Nephron progenitor cell (in vitro differentiated cells): ENCODE results near the gene NRXN2.

ENCODE experiments used
- DNase-seq: peaks from one replicate; pipeline ENCODE4 v3.0.0; 2021
- H3K27ac Mint-ChIP-seq: 2 replicates; pipeline ENCODE4 v1.8.0; 2021; ENCODE audit warnings: mild to moderate bottlenecking, moderate library complexity, mixed read lengths
- H3K27me3 Mint-ChIP-seq: 2 replicates; pipeline ENCODE4 v1.8.0; 2021; ENCODE audit warnings: mild to moderate bottlenecking, low read depth, mixed read lengths; ENCODE audit not compliant: poor library complexity
- H3K36me3 Mint-ChIP-seq: 2 replicates; pipeline ENCODE4 v1.8.0; 2021; ENCODE audit warnings: low read depth, mixed read lengths
- H3K4me1 Mint-ChIP-seq: 2 replicates; pipeline ENCODE4 v1.8.0; 2021; ENCODE audit warnings: mixed read lengths
- H3K4me3 Mint-ChIP-seq: 2 replicates; pipeline ENCODE4 v1.8.0; 2021; ENCODE audit warnings: mild to moderate bottlenecking, moderate library complexity, mixed read lengths
- H3K9me3 Mint-ChIP-seq: 2 replicates; pipeline ENCODE4 v1.8.0; 2021; ENCODE audit warnings: mild to moderate bottlenecking, moderate library complexity, mixed read lengths
- CTCF ChIP-seq: fragments of 200-600 bp; sonication (generic); IDR thresholded peaks from 2 replicates; pipeline ENCODE4 v1.5.0; 2021; ENCODE audit warnings: antibody characterized with exemption

The NRXN2 gene

GRCh38 chr11:64746486-64746885, 23.5 kb upstream of the NRXN2 start:
- H3K36me3 Mint-ChIP-seq = peaks cover 21% of the 10 kb centered on the region
- DNase-seq = no peak
- no peak for TF ChIP-seq CTCF
- H3K27ac Mint-ChIP-seq = no peak overlapping the region
- peaks cover 18% of the 10 kb centered on the region for H3K4me1 Mint-ChIP-seq
- no peaks in the 10 kb centered on the region for H3K9me3 Mint-ChIP-seq
- peak overlapping the region; percentile 34 for H3K4me3 Mint-ChIP-seq
- peaks cover 64% of the 10 kb centered on the region for H3K27me3 Mint-ChIP-seq

GRCh38 chr11:64745521-64746328, 22.7 kb upstream of the NRXN2 start:
- peaks cover 18% of the 10 kb centered on the region for H3K4me1 Mint-ChIP-seq
- no peak for TF ChIP-seq CTCF
- no peaks in the 10 kb centered on the region for H3K9me3 Mint-ChIP-seq
- H3K27me3 Mint-ChIP-seq = peaks cover 68% of the 10 kb centered on the region
- no peak overlapping the region for H3K27ac Mint-ChIP-seq
- peak overlapping the region; percentile 82 for H3K4me3 Mint-ChIP-seq
- peak; percentile 78 for DNase-seq
- H3K36me3 Mint-ChIP-seq = peaks cover 14% of the 10 kb centered on the region

- no peak for TF ChIP-seq CTCF
- DNase-seq = peak; percentile 63
- peaks cover 72% of the 10 kb centered on the region for H3K27me3 Mint-ChIP-seq
These were observed 22.2 kb upstream of the NRXN2 start for GRCh38 chr11:64745189-64745520.

GRCh38 chr11:64744544-64745188, 21.7 kb upstream of the NRXN2 start:
- Mint-ChIP-seq H3K4me3 (peak overlapping the region; percentile 67), H3K27me3 (peaks cover 77% of the 10 kb centered on the region)
- peak; percentile 55 for DNase-seq

More at GRCh38 chr11:64745189-64745520, 22.2 kb upstream of the NRXN2 start:
- no peak overlapping the region for H3K27ac Mint-ChIP-seq
- peaks cover 18% of the 10 kb centered on the region for H3K4me1 Mint-ChIP-seq
- H3K4me3 Mint-ChIP-seq = peak overlapping the region; percentile 82
- H3K9me3 Mint-ChIP-seq = no peaks in the 10 kb centered on the region
- H3K36me3 Mint-ChIP-seq = peaks cover 8% of the 10 kb centered on the region

GRCh38 chr11:64743591-64744543, 20.9 kb upstream of the NRXN2 start, which contains the start of gene RASGRP2:
Gene RASGRP2, minus strand, starts transcription at chr11:64744142. Its CDS starts 1,276 bp downstream, at chr11:64742866.
- Mint-ChIP-seq H3K27me3 (peaks cover 85% of the 10 kb centered on the region), H3K9me3 (no peaks in the 10 kb centered on the region), H3K4me1 (peaks cover 18% of the 10 kb centered on the region), H3K4me3 (peak within 1 kb of the TSS; percentile 67), H3K27ac (no peak within 1 kb of the TSS), H3K36me3 (peaks cover 5% of the 10 kb centered on the region)
- peak; percentile 36 for TF ChIP-seq CTCF
- peak; percentile 67 for DNase-seq

More at GRCh38 chr11:64744544-64745188, 21.7 kb upstream of the NRXN2 start:
- H3K4me1 Mint-ChIP-seq = peaks cover 18% of the 10 kb centered on the region
- TF ChIP-seq CTCF = no peak
- no peaks in the 10 kb centered on the region for H3K9me3 Mint-ChIP-seq
- H3K27ac Mint-ChIP-seq = no peak overlapping the region
- peaks cover 5% of the 10 kb centered on the region for H3K36me3 Mint-ChIP-seq
